ENCODE data around the gene IQCM. TPM values are rescaled to one million over a fixed set of nuclear protein-coding genes. Genes with fewer than 3 reads are reported as not detected.

The IQCM gene
- total RNA-seq = not detected

- no peaks in the 10 kb centered on the region for H3K4me1 ChIP-seq
- H3K9me3 ChIP-seq = no peaks in the 10 kb centered on the region
- H3K36me3 ChIP-seq = no peaks in the 10 kb centered on the region
- DNase-seq (ENCODE audit: low spot score in 2 of 2) = no peak
- H3K27me3 ChIP-seq = no peaks in the 10 kb centered on the region
- intact Hi-C loops (cut with DNase I; ENCODE audit: low total_unique reads) = no loop called here
- no peak within 1 kb of the TSS for H3K4me3 ChIP-seq
- no peak within 1 kb of the TSS for H3K27ac ChIP-seq
- TF ChIP-seq POLR2A (IDR thresholded peaks at IDR 0.05) (no peak), CTCF (IDR thresholded peaks at IDR 0.05) (no peak), POLR2AphosphoS5 (IDR thresholded peaks at IDR 0.05) (no peak)
Observed at GRCh38 chr4:149815743-149816142, at the start of gene IQCM. TSS of gene IQCM (minus strand) at chr4:149815843. CDS start at chr4:149742691, 73,152 bp downstream.

- DNase-seq (ENCODE audit: low spot score in 2 of 2) = no peak
- intact Hi-C loops (cut with DNase I; ENCODE audit: low total_unique reads) = no loop called here
- H3K36me3 ChIP-seq = no peaks in the 10 kb centered on the region
- no peaks in the 10 kb centered on the region for H3K4me1 ChIP-seq
- TF ChIP-seq CTCF (IDR thresholded peaks at IDR 0.05) = no peak
- no peak for TF ChIP-seq POLR2A (IDR thresholded peaks at IDR 0.05)
- no peak for TF ChIP-seq POLR2AphosphoS5 (IDR thresholded peaks at IDR 0.05)
- H3K4me3 ChIP-seq = no peak overlapping the region
- H3K9me3 ChIP-seq = peaks cover 0 to 11% of the 10 kb centered on the region in 2 donors
- H3K27me3 ChIP-seq = no peaks in the 10 kb centered on the region
- H3K27ac ChIP-seq = no peak overlapping the region
Observed at GRCh38 chr4:149857446-149857845, 41.8 kb upstream of the IQCM start.

GRCh38 chr4:149845743-149846142, 30.1 kb upstream of the IQCM start:
- DNase-seq (ENCODE audit: low spot score in 2 of 2) = no peak
- no peak overlapping the region for H3K4me3 ChIP-seq
- H3K4me1 ChIP-seq = no peaks in the 10 kb centered on the region
- no peaks in the 10 kb centered on the region for H3K9me3 ChIP-seq
- H3K36me3 ChIP-seq = no peaks in the 10 kb centered on the region
- H3K27me3 ChIP-seq = no peaks in the 10 kb centered on the region
- no peak overlapping the region for H3K27ac ChIP-seq
- intact Hi-C loops (cut with DNase I; ENCODE audit: low total_unique reads) = no loop called here
- TF ChIP-seq POLR2A (IDR thresholded peaks at IDR 0.05) (no peak), POLR2AphosphoS5 (IDR thresholded peaks at IDR 0.05) (no peak), CTCF (IDR thresholded peaks at IDR 0.05) (no peak)

- no peak for TF ChIP-seq CTCF (IDR thresholded peaks at IDR 0.05)
- no peak for TF ChIP-seq POLR2A (IDR thresholded peaks at IDR 0.05)
- TF ChIP-seq POLR2AphosphoS5 (IDR thresholded peaks at IDR 0.05) = no peak
- Histone ChIP-seq H3K27me3 (no peaks in the 10 kb centered on the region), H3K27ac (no peak overlapping the region), H3K36me3 (no peaks in the 10 kb centered on the region), H3K4me1 (no peaks in the 10 kb centered on the region), H3K4me3 (no peak overlapping the region), H3K9me3 (no peaks in the 10 kb centered on the region)
- intact Hi-C loops (cut with DNase I; ENCODE audit: low total_unique reads) = no loop called here
- no peak for DNase-seq (ENCODE audit: low spot score in 2 of 2)
Observed at GRCh38 chr4:149841686-149842085, 26.0 kb upstream of the IQCM start.

GRCh38 chr4:149838036-149838435, 22.4 kb upstream of the IQCM start:
- Histone ChIP-seq H3K4me3 (no peak overlapping the region), H3K9me3 (no peaks in the 10 kb centered on the region), H3K36me3 (no peaks in the 10 kb centered on the region), H3K4me1 (no peaks in the 10 kb centered on the region), H3K27me3 (no peaks in the 10 kb centered on the region), H3K27ac (no peak overlapping the region)
- TF ChIP-seq CTCF (IDR thresholded peaks at IDR 0.05) (no peak), POLR2AphosphoS5 (IDR thresholded peaks at IDR 0.05) (no peak), POLR2A (IDR thresholded peaks at IDR 0.05) (no peak)
- DNase-seq (ENCODE audit: low spot score in 2 of 2) = no peak
- intact Hi-C loops (cut with DNase I; ENCODE audit: low total_unique reads) = no loop called here

Measured in breast epithelium (tissue), 4 donors.